SK-N-MC (cell line): ENCODE measurements around the gene CENPU.

Experiments
- EZH2 ChIP-seq: fragments of 200-600 bp; sonication (generic); IDR thresholded peaks from one replicate; pipeline ENCODE4 v1.6.1; 2017; ENCODE audit warnings: antibody characterized with exemption
- FOXP2 ChIP-seq: optimal IDR thresholded peaks from 2 replicates; pipeline ENCODE3; 2011; ENCODE audit warnings: mild to moderate bottlenecking, moderate library complexity; ENCODE audit not compliant: insufficient read depth; ENCODE audit errors: extremely low read length, control extremely low read depth
- POLR2AphosphoS5 ChIP-seq: IDR thresholded peaks from 2 replicates; pipeline ENCODE4 v1.6.1; 2012; ENCODE audit warnings: mild to moderate bottlenecking, low read depth, low read length, borderline replicate concordance

GRCh38 chr4:184655889-184656869 lies 77.7 kb downstream of the CENPU start:
- no peak for TF ChIP-seq EZH2
- no peak for TF ChIP-seq POLR2AphosphoS5
- TF ChIP-seq FOXP2 = no peak
